ENCODE results near the gene MUC2. TPM values are rescaled to one million over a fixed set of nuclear protein-coding genes. Genes with fewer than 3 reads are reported as not detected.

The MUC2 gene
- total RNA-seq, 1 experiment from 2014 or later, result 0.04 TPM

GRCh38 chr11:1118755-1119603, 44.3 kb downstream of the MUC2 start:
- no peaks in the 10 kb centered on the region for H3K4me1 ChIP-seq (replicated peaks; ENCODE audit: insufficient read depth)
- no peak overlapping the region for H3K27ac ChIP-seq
- POLR2A ChIA-PET (ENCODE audit: unreplicated experiment), result no interaction called here
- H4K20me1 ChIP-seq (ENCODE audit: insufficient read depth), result no peaks in the 10 kb centered on the region
- H3K27me3 ChIP-seq (ENCODE audit: insufficient read depth, low read depth), result no peaks in the 10 kb centered on the region
- TF ChIP-seq EZH2 (IDR thresholded peaks at IDR 0.05; ENCODE audit: low read depth) (no peak), CTCF (conservative IDR thresholded peaks at IDR 0.05) (no peak)
- no peak overlapping the region for H3K4me3 ChIP-seq
- CTCF ChIA-PET, result no interaction called here
- no TSS peak for BruUV-seq (replicated peaks)
- H2AFZ ChIP-seq, result no peak overlapping the region
- H3K36me3 ChIP-seq (ENCODE audit: low read depth), result no peaks in the 10 kb centered on the region
- peaks cover 4% of the 10 kb centered on the region; the same call in 1 of the 2 replicates for H3F3A ChIP-seq (ENCODE audit: insufficient read depth, low read depth)
- H3K9me3 ChIP-seq (ENCODE audit: insufficient read depth, low read depth), result no peaks in the 10 kb centered on the region
- intact Hi-C loops (cut with micrococcal nuclease; ENCODE audit: unreplicated experiment), result loop anchor here (10.0 kb wide), 2 partner anchors 64 to 86 kb away; no protein-coding TSS in a partner anchor
- DNase-seq, result no peak
- H3K79me2 ChIP-seq (ENCODE audit: low read depth), result no peaks in the 10 kb centered on the region
- H3K4me2 ChIP-seq, result no peak overlapping the region
- H3K9me2 ChIP-seq (ENCODE audit: insufficient read depth), result no peaks in the 10 kb centered on the region

GRCh38 chr11:1119604-1120146, 45.0 kb downstream of the MUC2 start:
- no peaks in the 10 kb centered on the region for H3K9me3 ChIP-seq (ENCODE audit: insufficient read depth, low read depth)
- CTCF ChIA-PET, result no interaction called here
- H3K27ac ChIP-seq, result no peak overlapping the region

GRCh38 chr11:1120532-1121330, 46.1 kb downstream of the MUC2 start:
- Histone ChIP-seq H2AFZ (no peak overlapping the region), H3F3A (ENCODE audit: insufficient read depth, low read depth) (no peaks in the 10 kb centered on the region), H3K9me3 (ENCODE audit: insufficient read depth, low read depth) (no peaks in the 10 kb centered on the region), H3K4me1 (replicated peaks; ENCODE audit: insufficient read depth) (no peaks in the 10 kb centered on the region), H3K27ac (no peak overlapping the region), H3K79me2 (ENCODE audit: low read depth) (no peaks in the 10 kb centered on the region), H3K9me2 (ENCODE audit: insufficient read depth) (no peaks in the 10 kb centered on the region), H3K36me3 (ENCODE audit: low read depth) (no peaks in the 10 kb centered on the region), H3K27me3 (ENCODE audit: insufficient read depth, low read depth) (no peaks in the 10 kb centered on the region), H4K20me1 (ENCODE audit: insufficient read depth) (no peaks in the 10 kb centered on the region), H3K4me2 (no peak overlapping the region), H3K4me3 (no peak overlapping the region)
- TF ChIP-seq CTCF (conservative IDR thresholded peaks at IDR 0.05), result no peak
- TF ChIP-seq EZH2 (IDR thresholded peaks at IDR 0.05; ENCODE audit: low read depth), result no peak
- intact Hi-C loops (cut with micrococcal nuclease; ENCODE audit: unreplicated experiment), result no loop called here
- ChIA-PET CTCF (no interaction called here), POLR2A (ENCODE audit: unreplicated experiment) (no interaction called here)
- BruUV-seq (replicated peaks), result no TSS peak
- no peak for DNase-seq

More at GRCh38 chr11:1119604-1120146, 45.0 kb downstream of the MUC2 start:
- no peak for TF ChIP-seq EZH2 (IDR thresholded peaks at IDR 0.05; ENCODE audit: low read depth)
- no TSS peak for BruUV-seq (replicated peaks)
- Histone ChIP-seq H3K79me2 (ENCODE audit: low read depth) (no peaks in the 10 kb centered on the region), H3K27me3 (ENCODE audit: insufficient read depth, low read depth) (no peaks in the 10 kb centered on the region), H3K4me1 (replicated peaks; ENCODE audit: insufficient read depth) (no peaks in the 10 kb centered on the region), H4K20me1 (ENCODE audit: insufficient read depth) (no peaks in the 10 kb centered on the region), H3K4me2 (no peak overlapping the region), H3K36me3 (ENCODE audit: low read depth) (no peaks in the 10 kb centered on the region), H2AFZ (no peak overlapping the region), H3F3A (ENCODE audit: insufficient read depth, low read depth) (no peaks in the 10 kb centered on the region), H3K4me3 (no peak overlapping the region), H3K9me2 (ENCODE audit: insufficient read depth) (no peaks in the 10 kb centered on the region)
- no peak for DNase-seq
- intact Hi-C loops (cut with micrococcal nuclease; ENCODE audit: unreplicated experiment), result loop anchor here (10.0 kb wide), 2 partner anchors 65 to 85 kb away; no protein-coding TSS in a partner anchor
- POLR2A ChIA-PET (ENCODE audit: unreplicated experiment), result no interaction called here

All from PC-9 (cell line).